ENCODE data around the gene KSR2.

DNA sequence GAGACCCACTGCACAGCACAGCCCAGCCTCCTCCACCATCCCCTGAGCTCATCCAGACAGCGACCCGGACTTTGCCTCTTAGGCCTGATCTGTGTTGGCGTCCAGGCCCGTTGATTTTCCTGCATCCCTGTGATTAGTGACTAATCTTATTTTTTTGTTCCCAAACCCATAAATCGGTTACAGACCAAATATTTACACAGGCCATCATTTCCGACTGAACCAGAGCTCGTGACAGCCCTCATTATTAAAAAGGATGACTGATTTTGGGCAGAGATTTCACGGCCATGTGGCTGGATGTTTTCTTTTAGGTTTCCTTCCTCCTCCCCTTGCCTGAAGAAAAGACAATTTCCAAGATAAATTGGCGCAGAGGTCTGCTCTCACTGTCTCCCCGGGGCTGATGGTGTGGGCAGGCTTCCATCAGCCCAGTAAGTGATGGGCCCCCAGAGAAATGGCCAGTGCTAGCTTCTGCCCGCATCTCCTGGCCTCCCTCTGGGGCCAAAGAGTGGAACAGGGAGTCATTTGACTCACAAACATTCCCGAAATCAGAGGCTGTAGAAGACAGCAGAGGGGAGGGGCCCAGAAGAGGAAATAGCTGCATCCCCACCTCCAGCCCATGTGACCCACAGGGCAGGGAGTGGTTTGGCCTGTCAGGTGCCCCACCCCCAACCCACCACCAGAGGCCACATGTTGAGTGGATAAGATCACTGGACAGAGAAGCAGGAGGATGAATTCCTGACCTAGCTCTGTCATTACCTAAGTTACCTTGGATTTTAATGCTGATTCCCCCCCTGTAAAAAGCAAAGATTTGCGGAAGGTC is 283.5 kb downstream of the KSR2 start:
- TF ChIP-seq, protein P1, sequence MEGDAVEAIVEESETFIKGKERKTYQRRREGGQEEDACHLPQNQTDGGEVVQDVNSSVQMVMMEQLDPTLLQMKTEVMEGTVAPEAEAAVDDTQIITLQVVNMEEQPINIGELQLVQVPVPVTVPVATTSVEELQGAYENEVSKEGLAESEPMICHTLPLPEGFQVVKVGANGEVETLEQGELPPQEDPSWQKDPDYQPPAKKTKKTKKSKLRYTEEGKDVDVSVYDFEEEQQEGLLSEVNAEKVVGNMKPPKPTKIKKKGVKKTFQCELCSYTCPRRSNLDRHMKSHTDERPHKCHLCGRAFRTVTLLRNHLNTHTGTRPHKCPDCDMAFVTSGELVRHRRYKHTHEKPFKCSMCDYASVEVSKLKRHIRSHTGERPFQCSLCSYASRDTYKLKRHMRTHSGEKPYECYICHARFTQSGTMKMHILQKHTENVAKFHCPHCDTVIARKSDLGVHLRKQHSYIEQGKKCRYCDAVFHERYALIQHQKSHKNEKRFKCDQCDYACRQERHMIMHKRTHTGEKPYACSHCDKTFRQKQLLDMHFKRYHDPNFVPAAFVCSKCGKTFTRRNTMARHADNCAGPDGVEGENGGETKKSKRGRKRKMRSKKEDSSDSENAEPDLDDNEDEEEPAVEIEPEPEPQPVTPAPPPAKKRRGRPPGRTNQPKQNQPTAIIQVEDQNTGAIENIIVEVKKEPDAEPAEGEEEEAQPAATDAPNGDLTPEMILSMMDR (IDR thresholded peaks at IDR 0.05) = no peak
- TF ChIP-seq POLR2A (IDR thresholded peaks at IDR 0.05) = no peak

Measured in ovary (tissue), 3 donors.